Epidermal melanocyte (primary cell): ENCODE measurements around the gene SYCN.

Source experiments
- DNase-seq: peaks from one replicate; pipeline ENCODE4 v3.0.0; 2011; ENCODE audit warnings: low spot score; ENCODE audit not compliant: insufficient read length

Gene SYCN

DNA sequence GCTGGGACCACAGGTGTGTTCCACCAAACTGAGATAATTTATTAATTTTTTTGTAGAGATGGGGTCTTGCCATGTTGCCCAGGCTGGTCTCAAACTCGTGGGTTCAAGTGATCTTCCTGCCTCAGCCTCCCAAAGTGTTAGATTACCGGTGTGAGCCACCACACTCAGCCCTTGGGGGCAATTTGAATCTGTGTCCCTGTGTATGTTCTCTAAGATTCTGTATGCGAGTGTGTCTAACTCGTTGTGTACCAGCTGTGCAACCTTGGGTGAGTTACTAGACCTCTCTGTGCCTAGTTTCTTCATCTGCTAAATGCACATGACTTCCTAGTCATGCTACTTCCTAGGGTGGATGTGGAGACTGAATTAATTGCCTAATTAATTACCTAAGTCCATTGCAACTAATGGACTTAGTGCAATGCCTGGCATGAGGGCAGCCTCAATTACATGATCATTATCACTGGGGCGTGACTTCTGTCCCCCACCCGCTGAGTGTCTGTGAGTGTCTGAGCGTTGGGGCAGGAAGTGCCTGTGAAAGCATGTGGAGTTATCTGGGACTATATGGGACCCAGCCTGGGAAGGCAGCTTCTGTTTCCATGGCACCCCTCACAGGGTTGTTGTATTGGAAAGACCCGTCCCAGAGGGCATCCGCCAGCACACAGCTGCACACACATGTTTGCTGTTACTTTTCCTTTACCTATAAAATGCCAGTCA is 9.1 kb downstream of the SYCN start:
- DNase-seq: no peak

DNA sequence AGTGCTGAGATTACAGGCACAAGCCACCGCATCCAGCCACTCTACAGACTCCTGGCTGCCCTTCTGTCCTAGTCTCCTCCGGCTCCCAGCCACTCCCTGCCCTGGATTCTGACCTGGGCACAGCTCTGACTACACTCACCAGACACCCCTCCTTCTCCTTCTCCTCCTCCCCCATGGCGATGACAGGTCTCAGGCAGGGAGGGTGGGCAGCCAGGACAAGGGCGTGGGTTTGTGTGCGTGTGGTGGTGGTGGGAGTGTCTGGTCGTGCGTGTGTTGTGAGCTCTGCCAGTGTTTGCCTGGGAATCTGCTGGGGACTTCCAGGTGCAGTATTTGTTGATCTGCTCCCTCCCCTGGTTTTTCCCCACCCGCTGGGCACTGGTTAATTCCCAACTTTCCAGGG is 10.3 kb downstream of the SYCN start:
- no peak for DNase-seq

DNA sequence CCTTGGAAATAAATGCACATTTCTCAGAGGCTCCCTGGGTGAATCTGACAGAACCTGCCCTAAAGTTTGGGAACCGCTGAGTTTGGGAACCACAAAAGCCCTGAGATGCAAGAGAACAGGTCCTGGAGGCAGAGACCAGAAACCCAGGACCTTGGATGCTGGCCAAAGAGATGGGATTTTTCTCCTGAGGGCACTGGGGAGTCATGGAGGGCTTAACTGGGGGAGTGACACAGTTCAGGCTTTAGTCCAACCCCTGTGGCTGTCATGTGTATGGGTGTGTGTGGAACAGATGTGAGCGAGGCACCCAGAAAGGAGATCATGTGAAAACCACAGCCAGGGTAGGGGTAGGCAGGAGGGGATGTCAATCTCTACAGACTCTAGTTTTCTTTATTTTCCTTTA is 11.2 kb downstream of the SYCN start:
- DNase-seq: no peak

DNA sequence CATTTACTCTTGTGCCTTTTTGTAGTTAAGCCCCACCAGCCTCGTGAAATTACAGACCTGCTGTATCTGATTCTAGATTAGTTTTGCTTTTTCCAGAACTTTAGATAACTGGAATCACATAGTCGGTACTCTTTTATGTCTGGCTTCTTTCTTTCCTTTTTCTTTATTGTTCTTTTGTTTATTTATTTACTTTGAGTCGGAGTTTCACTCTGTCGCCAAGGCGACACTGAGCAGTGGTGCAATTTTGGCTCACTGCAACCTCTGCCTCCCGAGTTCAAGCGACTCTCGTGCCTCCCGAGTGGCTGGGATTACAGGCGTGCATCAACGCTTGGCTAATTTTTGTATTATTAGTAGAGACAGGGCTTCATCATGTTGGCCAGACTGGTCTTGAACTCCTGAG is 13.3 kb downstream of the SYCN start:
- no peak for DNase-seq

DNA sequence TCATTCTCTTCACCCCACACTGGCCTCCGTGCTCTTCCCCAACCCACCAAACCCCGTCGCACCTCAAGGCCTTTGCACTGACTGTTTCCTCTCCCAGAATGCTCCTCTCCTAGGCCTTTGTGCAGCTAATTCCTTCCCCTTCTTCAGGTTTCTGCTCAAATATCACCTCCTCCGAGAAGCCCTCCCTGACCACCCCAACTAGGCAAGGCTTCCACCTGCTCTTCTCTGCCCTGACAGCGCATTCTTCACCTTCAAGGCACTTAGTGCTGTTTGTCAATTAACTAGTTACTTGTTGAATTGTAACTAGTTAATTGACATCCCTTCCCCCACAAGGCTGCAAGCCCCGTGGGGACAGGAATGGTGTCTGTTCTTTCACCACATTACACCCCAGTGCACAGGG is 15.1 kb downstream of the SYCN start:
- DNase-seq: no peak

DNA sequence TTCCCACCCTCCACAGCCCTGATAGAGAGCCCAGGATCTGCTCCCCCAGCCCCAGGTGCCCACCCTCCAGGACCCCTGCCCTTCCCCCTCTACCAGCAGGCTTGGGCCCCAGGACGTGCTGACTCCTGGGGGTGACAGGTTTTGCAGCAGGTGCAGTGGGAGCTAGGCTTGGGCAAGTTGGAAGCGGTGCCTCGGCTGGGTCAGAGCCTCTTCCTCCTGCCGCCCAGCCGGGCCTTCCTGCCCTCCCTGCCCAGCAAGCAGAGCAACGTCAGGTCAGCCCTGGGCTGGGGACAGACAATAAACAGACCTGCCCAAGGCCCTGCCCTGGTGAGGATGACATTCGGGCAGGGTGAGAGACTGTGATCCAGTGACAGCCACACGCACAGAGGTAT is 16.5 kb downstream of the SYCN start:
- no peak for DNase-seq

DNA sequence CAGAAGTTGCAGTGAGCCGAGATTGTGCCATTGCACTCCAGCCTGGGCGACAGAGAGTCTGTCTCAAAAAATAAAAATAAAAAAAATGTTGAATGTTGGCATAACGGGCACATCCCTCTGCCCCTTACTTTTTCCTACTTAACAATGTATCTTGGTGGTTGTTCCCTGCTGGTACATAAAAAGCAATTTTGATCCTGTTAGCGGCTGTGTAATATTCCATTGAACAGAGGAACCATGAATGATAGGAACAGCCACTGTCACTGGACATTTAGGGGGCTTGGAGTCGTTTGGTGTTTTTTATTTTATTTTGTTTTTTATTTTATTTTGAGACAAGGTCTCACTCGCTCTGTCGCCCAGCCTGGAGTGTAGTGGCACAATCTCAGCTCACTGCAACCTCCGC is 17.7 kb downstream of the SYCN start:
- no peak for DNase-seq

DNA sequence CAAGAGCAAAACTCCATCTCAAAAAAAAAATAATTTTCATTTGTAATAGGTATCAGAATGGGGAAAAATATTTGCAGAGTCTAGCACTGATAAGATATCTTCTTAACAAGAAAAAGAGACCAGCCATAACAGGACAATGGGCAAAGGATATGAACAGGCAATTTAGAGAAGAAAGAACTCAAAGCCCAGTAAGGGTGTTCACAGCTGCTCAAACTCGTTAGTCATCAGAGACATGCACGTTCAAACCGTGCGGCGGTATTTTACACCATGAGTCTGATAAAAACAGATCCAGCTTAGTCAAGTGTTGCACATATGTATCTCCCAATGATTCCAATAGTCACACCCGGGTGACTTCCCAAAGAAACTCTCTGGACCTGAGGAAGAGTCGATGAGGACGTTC is 21.0 kb downstream of the SYCN start:
- no peak for DNase-seq

DNA sequence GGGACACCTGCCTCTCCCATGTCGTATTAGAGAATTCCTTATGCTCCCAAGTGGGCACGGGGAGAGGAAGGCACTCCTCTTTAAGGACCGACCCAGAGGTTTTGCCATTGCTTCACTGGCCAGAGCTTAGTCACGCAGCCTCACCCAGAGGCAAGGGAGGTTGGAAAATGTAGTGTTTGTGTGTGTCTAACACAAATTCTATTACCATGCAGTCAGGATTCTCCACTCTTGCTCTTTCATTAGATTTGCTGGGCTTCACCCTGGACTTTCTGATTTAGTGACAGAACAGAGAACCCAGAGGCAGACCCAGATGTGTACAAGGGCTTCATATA is 21.9 kb downstream of the SYCN start:
- DNase-seq: no peak

DNA sequence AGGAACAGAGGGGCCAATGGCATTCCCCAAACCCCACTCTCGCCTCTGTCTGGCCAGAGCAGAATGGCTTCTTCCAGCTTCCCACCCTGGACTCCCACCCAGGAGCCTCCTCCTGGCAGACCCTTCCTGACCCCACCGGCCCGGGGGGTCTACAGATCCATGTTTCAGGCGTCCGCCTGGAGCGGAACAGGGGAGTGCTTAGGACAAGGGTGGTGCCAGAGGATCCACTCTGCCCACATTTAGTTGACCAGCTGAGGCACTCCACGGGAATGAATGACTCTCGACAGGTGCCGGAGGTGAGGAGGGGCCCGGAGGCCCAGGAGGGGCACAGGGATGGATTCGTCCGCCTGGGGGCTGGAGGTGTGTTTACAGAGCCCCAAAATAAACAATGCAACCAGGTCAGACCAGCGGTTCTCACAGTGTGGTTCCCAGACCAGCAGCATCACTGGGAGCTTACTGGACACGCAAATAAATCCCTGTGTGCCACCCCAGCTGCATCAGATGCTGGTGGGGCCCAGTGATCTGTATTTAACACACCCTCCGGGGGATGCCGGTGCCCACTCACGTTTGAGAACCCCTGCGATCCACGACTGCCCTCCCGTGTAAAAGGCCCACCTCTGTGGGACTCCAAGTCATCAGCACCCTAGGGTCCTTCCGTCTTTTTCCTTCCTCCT is 22.4 kb downstream of the SYCN start:
- no peak for DNase-seq

DNA sequence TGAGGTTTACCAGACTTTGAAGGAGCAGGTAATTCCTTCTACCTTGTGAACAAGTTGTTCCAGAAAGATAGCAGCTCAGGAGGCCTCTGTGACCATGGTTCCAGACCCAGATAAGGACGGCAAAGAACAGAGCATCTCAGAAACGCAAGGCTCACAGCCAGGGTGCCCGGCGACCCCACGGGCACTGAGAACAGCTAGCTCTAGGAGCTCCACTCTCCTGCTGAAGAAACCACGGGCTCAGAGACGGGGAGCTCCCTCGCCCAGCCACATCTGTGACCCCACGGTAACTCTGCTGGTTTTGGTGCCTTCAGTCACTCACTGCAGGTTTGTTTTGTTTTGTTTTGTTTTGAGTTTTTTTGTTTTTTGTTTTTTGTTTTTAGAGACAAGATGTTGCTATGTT is 23.3 kb downstream of the SYCN start:
- DNase-seq: no peak

DNA sequence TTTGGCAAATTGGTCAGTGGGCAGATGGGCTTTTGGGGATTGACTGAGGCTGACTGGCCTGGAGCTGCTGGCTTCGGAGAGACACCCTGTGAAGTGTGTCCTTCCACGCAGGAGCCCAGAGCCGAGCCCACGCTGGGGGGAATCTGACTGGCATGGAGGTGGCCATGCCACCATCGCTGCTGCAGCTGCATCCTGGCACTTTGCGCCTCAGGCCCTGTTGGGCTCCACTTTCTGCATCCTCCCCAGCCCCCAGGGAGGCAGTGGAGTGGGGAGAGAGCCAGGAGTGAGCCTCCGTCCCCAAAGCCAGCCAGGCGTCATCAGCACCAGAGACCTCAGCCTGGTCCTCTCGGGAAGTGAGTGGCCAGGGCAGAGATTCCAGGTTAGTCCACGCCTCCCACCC is 24.3 kb downstream of the SYCN start:
- DNase-seq: no peak

DNA sequence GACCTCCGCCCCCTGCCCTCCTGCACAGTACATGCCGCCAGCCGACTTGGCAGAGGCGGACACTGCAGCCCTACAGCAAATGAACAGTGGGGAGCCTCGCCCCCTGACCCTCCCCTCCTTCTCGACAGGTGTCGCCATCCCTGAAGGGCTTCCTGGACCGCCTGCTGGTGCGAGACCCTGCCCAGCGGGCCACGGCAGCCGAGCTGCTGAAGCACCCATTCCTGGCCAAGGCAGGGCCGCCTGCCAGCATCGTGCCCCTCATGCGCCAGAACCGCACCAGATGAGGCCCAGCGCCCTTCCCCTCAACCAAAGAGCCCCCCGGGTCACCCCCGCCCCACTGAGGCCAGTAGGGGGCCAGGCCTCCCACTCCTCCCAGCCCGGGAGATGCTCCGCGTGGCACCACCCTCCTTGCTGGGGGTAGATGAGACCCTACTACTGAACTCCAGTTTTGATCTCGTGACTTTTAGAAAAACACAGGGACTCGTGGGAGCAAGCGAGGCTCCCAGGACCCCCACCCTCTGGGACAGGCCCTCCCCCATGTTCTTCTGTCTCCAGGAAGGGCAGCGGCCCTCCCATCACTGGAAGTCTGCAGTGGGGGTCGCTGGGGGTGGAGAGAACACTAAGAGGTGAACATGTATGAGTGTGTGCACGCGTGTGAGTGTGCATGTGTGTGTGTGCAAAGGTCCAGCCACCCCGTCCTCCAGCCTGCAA is 25.6 kb downstream of the SYCN start:
- DNase-seq: no peak

DNA sequence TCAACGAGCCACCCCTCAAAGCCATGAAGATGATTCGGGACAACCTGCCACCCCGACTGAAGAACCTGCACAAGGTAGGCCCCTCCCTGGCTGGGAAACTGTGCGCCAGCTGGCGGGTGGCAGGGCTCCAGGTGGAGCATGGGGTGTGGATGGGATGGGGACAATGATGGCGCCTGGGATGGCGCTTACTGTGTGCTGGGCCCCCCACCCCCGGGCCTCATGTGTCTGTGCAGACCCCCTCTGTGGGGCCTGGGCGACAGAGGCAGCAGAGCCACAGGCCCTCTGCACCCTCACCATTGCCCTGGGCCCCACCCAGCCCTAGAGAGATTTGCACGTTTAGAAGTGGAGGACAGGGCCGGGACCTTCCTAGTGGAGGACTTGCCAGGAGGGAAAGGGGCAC is 26.3 kb downstream of the SYCN start:
- no peak for DNase-seq

DNA sequence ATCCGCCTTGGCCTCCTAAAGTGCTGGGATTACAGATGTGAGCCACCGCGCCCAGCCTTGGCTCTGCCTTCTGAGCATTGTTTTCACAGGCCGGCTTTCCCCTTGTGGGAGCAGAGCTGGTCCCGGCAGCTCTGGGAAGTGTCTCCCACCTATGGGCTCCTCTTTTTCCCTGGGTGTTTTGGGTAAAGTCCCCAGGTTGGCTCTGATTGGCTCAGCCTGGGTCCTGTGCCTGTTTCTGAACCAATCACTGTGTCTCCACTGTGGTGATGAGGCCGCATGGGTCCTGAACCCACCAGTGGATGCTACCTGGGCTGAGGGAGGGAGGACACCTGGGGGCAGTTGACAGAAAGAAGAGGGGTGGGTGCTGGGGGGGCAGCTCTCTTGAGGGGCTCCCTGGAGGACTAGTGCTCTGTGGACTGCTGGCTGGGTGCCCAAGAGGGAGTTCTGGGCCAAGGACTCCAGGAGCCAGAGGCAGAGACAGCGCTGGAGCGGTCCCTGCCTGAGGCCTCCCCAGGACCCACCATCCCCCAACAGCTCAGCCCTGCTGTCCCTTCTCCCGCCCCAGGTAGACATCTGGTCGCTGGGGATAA is 26.9 kb downstream of the SYCN start:
- DNase-seq: no peak

DNA sequence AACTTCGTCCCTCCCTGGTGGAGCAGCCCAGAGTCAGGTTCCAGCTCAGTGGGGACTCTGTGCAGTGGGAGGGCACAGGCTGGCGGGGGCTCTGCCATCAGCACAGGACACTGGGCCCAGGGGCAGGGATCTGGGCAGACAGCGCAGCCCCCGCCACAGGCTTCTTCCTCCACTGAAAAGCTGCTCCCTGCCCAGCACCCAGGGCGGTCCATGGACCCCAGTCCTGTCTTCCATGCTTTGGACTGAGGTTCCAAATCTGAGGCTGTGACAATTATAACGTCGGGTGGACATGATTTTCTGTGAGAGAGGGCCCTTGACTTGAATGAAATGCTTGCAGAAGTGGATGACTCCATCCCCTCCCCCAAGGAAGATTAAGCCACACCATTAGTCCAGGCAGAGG is 28.5 kb downstream of the SYCN start:
- DNase-seq: no peak

DNA sequence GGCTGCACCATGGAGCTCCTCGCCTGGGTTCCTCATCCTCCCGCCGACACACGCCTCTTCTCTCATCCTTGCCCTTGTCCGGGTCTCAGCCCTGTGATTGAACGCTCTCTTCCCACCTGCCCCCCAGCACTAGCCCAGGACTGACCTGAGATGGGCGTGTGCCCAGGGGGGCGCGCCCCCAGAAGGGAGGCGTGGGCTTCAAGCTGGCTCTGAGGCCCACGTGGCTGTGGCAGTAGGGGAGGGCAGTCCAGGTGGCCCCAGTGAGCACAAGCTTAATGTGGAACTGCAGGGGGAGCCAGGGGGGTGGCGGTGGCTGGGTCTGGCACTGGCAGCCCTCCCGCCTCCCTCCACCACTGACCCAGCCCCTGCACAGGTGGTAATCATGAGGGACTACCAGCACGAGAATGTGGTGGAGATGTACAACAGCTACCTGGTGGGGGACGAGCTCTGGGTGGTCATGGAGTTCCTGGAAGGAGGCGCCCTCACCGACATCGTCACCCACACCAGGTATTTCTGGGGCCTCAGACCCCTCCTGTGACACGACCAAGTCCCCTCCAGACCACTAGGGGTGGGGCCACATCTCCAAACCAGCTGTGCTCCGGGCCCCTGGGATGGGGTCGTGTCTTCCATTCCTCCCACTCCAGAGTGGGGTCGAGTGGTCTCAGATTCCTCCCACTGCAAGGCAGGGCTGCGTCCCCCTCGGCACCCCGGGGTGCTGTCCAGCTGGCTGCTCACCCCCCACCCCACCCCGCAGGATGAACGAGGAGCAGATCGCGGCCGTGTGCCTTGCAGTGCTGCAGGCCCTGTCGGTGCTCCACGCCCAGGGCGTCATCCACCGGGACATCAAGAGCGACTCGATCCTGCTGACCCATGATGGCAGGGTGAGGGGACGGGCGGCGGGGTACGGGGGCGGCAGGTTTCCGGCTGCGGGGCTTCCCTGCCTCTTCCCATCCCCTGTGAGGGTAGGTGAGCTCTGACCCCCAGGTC is 29.2 kb downstream of the SYCN start:
- no peak for DNase-seq

DNA sequence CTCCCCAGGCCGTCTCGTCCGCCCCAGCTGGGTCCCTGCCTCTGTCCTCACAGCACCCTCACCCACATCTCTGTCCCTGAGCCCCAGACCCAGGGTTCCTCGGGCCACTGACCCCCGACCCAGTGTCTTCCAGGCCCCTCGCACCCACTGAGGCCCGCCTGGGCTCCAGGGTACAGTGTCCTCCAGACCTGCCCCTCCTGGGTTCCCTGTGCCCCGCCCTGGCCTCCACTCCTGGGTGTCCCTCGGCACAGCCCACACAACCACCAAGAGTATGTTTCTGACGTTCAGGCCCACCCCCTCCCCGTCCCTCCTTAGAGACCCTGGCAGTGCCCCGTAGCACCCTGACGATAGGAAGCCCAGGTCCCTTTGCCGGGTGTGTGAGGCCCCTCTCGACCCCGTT is 29.9 kb downstream of the SYCN start:
- no peak for DNase-seq

DNA sequence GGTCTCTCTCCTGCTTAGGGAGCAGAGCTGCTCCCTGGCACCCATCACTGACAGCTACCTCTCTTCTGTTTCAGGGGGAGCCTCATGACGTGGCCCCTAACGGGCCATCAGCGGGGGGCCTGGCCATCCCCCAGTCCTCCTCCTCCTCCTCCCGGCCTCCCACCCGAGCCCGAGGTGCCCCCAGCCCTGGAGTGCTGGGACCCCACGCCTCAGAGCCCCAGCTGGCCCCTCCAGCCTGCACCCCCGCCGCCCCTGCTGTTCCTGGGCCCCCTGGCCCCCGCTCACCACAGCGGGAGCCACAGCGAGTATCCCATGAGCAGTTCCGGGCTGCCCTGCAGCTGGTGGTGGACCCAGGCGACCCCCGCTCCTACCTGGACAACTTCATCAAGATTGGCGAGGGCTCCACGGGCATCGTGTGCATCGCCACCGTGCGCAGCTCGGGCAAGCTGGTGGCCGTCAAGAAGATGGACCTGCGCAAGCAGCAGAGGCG is 30.5 kb downstream of the SYCN start:
- no peak for DNase-seq

DNA sequence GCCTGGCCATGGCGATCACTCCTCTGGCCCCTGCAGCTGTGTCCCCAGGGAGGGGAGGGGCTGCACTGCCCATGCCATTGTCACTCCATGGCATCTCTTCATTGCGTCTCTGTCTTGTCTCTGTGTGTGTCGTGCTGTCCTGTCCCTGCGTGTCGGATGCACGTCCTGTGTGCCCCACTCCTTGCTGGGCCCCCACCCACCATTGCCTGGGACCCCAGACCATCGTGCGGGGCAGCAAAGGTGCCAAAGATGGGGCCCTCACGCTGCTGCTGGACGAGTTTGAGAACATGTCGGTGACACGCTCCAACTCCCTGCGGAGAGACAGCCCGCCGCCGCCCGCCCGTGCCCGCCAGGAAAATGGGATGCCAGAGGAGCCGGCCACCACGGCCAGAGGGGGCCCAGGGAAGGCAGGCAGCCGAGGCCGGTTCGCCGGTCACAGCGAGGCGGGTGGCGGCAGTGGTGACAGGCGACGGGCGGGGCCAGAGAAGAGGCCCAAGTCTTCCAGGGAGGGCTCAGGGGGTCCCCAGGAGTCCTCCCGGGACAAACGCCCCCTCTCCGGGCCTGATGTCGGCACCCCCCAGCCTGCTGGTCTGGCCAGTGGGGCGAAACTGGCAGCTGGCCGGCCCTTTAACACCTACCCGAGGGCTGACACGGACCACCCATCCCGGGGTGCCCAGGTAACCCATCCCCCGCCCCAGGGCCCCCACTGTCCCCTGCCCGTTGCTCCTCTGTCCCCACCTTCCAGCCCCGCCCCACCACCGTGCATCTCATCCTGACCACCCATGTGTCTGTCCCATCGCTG is 31.2 kb downstream of the SYCN start:
- no peak for DNase-seq
